Cardiac fibroblast (primary cell): ENCODE measurements around the gene HLA-DOB.

Experiments used
- DNase-seq, 2 donors: peaks; one replicate each; pipeline versions ENCODE4 v3.0.0 to v3.0.0-alpha.2; 2010; ENCODE audit warnings: low read depth in 2 of 2
- H3K4me3 ChIP-seq, 2 donors: replicated peaks in 1 of 2; 1 replicate in 1 of 2; 2 replicates in 1 of 2; pipeline ENCODE4 v1.5.1; 2011; ENCODE audit warnings: low read depth in 2 of 2, low read length in 2 of 2, mild to moderate bottlenecking in 2 of 2, moderate library complexity in 1 of 2
- CTCF ChIP-seq: IDR thresholded peaks from one replicate; pipeline ENCODE4 v1.5.1; 2011; ENCODE audit warnings: low read depth, mild to moderate bottlenecking, low read length, inconsistent platforms

HLA-DOB gene

GRCh38 chr6:32799740-32800139 is 17.1 kb downstream of the HLA-DOB start:
- no peak for DNase-seq
- no peak overlapping the region for H3K4me3 ChIP-seq
- no peak for TF ChIP-seq CTCF

GRCh38 chr6:32799168-32799567 is 17.6 kb downstream of the HLA-DOB start:
- TF ChIP-seq CTCF, result no peak
- DNase-seq, result no peak
- H3K4me3 ChIP-seq, result no peak overlapping the region

GRCh38 chr6:32796848-32797776 is 19.7 kb downstream of the HLA-DOB start:
- peak; percentile 70 to 71 for DNase-seq
- TF ChIP-seq CTCF, result peak; percentile 74
- peak overlapping the region in 1 of 2 donors; percentile 27 for H3K4me3 ChIP-seq

GRCh38 chr6:32794510-32794909 is 22.3 kb downstream of the HLA-DOB start:
- H3K4me3 ChIP-seq, result no peak overlapping the region
- DNase-seq, result no peak
- TF ChIP-seq CTCF, result no peak

- no peak overlapping the region for H3K4me3 ChIP-seq
- TF ChIP-seq CTCF, result no peak
- no peak for DNase-seq
Measured at GRCh38 chr6:32792901-32793435, 23.8 kb downstream of the HLA-DOB start.

- TF ChIP-seq CTCF, result no peak
- DNase-seq, result peak in 1 of 2 donors; percentile 9
Measured at GRCh38 chr6:32790306-32790705, 26.5 kb downstream of the HLA-DOB start.

More at GRCh38 chr6:32790306-32790705, 26.5 kb downstream of the HLA-DOB start:
- H3K4me3 ChIP-seq, result no peak overlapping the region
